ENCODE measurements around the gene ABCG1. TPM values are rescaled to one million over a fixed set of nuclear protein-coding genes. Genes with fewer than 3 reads are reported as not detected.

Gene ABCG1
- total and polyA plus RNA-seq, 2 of the 4 experiments (the other 2 are of a cell fraction), result 0.19 to 0.36 TPM

DNA sequence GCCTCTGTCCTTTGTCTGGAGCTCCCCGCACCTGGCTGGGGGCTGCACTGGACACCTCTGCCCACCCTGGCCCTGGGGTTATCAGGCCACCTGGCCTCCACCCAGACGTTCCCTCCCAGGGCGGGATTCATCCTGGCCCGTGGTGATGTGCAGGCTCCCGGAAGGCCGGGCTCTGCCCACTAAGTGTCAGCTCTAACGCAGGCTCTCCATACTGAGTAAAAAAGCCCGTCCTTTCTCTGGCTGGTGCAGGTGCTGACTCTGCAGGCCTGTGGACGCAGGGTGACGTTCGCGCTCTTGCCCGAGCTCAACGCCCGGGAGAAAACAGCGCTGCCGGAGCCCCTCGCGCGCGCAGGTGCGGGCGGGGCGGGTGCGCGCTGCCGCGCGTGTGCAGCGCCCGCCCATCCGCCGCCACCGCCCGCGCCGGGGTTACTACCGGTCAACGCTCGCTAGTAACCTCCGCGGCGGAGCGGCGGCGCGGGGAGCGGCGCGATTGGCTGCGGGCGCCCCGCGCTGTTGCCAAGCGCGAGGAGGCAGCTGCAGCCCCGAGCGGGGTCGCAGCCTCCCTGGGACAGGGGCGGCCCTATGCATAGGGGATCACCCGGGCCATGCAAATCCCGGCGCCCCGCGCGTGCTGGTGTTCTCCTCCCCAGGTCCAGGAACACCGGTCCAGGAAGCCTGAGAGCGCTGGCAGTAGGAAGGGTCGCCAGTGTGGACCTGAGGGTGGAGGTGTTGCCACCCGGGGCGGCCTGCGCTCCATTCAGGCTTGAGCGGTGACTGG, 15.7 kb downstream of the ABCG1 start:
- intact Hi-C loops (cut with micrococcal nuclease) (no loop called here), in situ Hi-C loops (cut with MboI; ENCODE audit: low sequenced_read_pairs) (no loop called here), dilution Hi-C loops (cut with HindIII; ENCODE audit: low sequenced_read_pairs, unreplicated experiment) (no loop called here)
- Histone ChIP-seq H3K9me1 (ENCODE audit: insufficient read depth, low read length) (0 out of 2 replicates have a peak, but pooled peaks cover 6% of the 10 kb centered on the region), H2AK5ac (ENCODE audit: low read depth, low read length) (0 out of 2 replicates have a peak overlapping the region, but pooled peaks have one; percentile 74), H2BK20ac (ENCODE audit: low read depth, low read length) (peak overlapping the region; percentile 5), H3K27ac (ENCODE audit: insufficient read depth, low read length) (peak overlapping the region; percentile 43; the same call in 1 of the 2 replicates), H4K20me1 (ENCODE audit: insufficient read depth, low read length) (no peaks in the 10 kb centered on the region; the same call in 1 of the 2 replicates), H3K4ac (ENCODE audit: low read depth, low read length) (peak overlapping the region; percentile 81), H3K79me1 (ENCODE audit: low read depth in 1 of 2, low read length in 2 of 2) (no peaks in the 10 kb centered on the region; a peak in 1 of 4 replicates), H2BK120ac (ENCODE audit: low read depth, low read length) (peak overlapping the region; percentile 88), H4K91ac (ENCODE audit: insufficient read depth, low read depth, low read length) (peak overlapping the region; percentile 65), H3K9me3 (ENCODE audit: control insufficient read depth, insufficient read depth, low read length) (no peaks in the 10 kb centered on the region), H3K27me3 (ENCODE audit: control insufficient read depth, insufficient read depth, low read length) (peaks cover 19% of the 10 kb centered on the region), H3K4me2 (ENCODE audit: low read depth, low read length) (peak overlapping the region; percentile 89), H2AK9ac (replicated peaks; ENCODE audit: low read depth, low read length, poor library complexity) (peak overlapping the region; percentile 59), H3K9ac (ENCODE audit: low read depth, low read length) (peak overlapping the region; percentile 55; the same call in 1 of the 2 replicates), H4K8ac (ENCODE audit: low read depth in 2 of 2, low read length in 2 of 2) (peak overlapping the region in 1 of 2 experiments; percentile 61; a peak in 2 of 4 replicates), H2BK15ac (ENCODE audit: low read depth, low read length) (peak overlapping the region; percentile 80; the same call in 2 of the 3 replicates), H3K14ac (replicated peaks; ENCODE audit: low read depth, low read length) (peak overlapping the region; percentile 45; the same call in 1 of the 2 replicates), H4K5ac (ENCODE audit: low read depth, low read length) (peak overlapping the region; percentile 67; the same call in 1 of the 2 replicates), H3K23ac (ENCODE audit: low read depth, low read length) (0 out of 2 replicates have a peak overlapping the region, but pooled peaks have one; percentile 4), H3K4me3 (ENCODE audit: insufficient read depth, low read depth, low read length) (peak overlapping the region; percentile 38), H3K56ac (ENCODE audit: extremely low read depth, insufficient read depth, low read length) (0 out of 2 replicates have a peak overlapping the region, but pooled peaks have one; percentile 0), H2BK5ac (ENCODE audit: low read depth, low read length, poor library complexity, severe bottlenecking) (no peak overlapping the region), H2AFZ (replicated peaks; ENCODE audit: low read length, poor library complexity) (peak overlapping the region; percentile 82), H3K18ac (ENCODE audit: low read depth, low read length) (peak overlapping the region; percentile 88; the same call in 1 of the 2 replicates), H3K4me1 (ENCODE audit: control insufficient read depth, insufficient read depth, low read length) (peaks cover 21% of the 10 kb centered on the region), H3K36me3 (ENCODE audit: control insufficient read depth, insufficient read depth, low read length) (no peaks in the 10 kb centered on the region)
- WGBS, 2 experiments (ENCODE audit: extremely low coverage in 2 of 2, insufficient read length in 1 of 2), result 9% methylated on average over 20 of the region's 73 CpGs; no CpG with 5 or more reads in 1 of the 2 experiments
- POLR2A ChIA-PET (ENCODE audit: unreplicated experiment), result no interaction called here
- BruUV-seq (replicated peaks), result no TSS peak
- CTCF ChIA-PET, result interaction anchor here (1.5 kb wide), 1 partner anchor 11 kb away, joined by 4 read pairs; no protein-coding TSS in a partner anchor
- TF ChIP-seq RCOR1 (IDR thresholded peaks at IDR 0.05; ENCODE audit: insufficient replicate concordance, low read length) (no peak), MAFK (IDR thresholded peaks at IDR 0.05; ENCODE audit: low read depth, low read length) (0 out of 2 replicates have a peak, but pooled peaks have one; percentile 28)
- ATAC-seq (ENCODE audit: low read depth) (peak; percentile 90), DNase-seq (peak; percentile 45)
